GM06990 (cell line): Measurements from ENCODE around the gene C1QTNF5.

Experiments used
- DNase-seq: peaks from one replicate; pipeline ENCODE4 v3.0.0-alpha.2; 2011; ENCODE audit not compliant: insufficient read length; ENCODE audit errors: extremely low read depth
- H3K27me3 ChIP-seq: replicated peaks from 2 replicates; pipeline ENCODE4 v1.6.0; 2011; ENCODE audit warnings: low read length; ENCODE audit not compliant: control insufficient read depth, insufficient read depth
- H3K36me3 ChIP-seq: 2 replicates; pipeline ENCODE4 v1.5.1; 2011; ENCODE audit warnings: low read length; ENCODE audit not compliant: control insufficient read depth, insufficient read depth
- H3K4me3 ChIP-seq: replicated peaks from 2 replicates; pipeline ENCODE4 v1.5.1; 2011; ENCODE audit warnings: low read depth, mild to moderate bottlenecking, control low read depth, low read length
- CTCF ChIP-seq: IDR thresholded peaks from 2 replicates; pipeline ENCODE4 v1.5.1; 2011; ENCODE audit warnings: low read length, control low read depth, mild to moderate bottlenecking, inconsistent platforms; ENCODE audit not compliant: insufficient read depth, poor library complexity, severe bottlenecking

C1QTNF5 gene

GRCh38 chr11:119369132-119369925 is 28.6 kb upstream of the C1QTNF5 start:
- no peak for DNase-seq
- TF ChIP-seq CTCF = no peak
- Histone ChIP-seq H3K36me3 (no peaks in the 10 kb centered on the region), H3K4me3 (no peak overlapping the region), H3K27me3 (peaks cover 2% of the 10 kb centered on the region; the same call in 1 of the 2 replicates)

- Histone ChIP-seq H3K36me3 (no peaks in the 10 kb centered on the region), H3K27me3 (peaks cover 2% of the 10 kb centered on the region; the same call in 1 of the 2 replicates), H3K4me3 (no peak overlapping the region)
- TF ChIP-seq CTCF = no peak
- DNase-seq = no peak
Observed at GRCh38 chr11:119368121-119369034, 27.7 kb upstream of the C1QTNF5 start.

- H3K4me3 ChIP-seq = no peak overlapping the region
- peaks cover 2% of the 10 kb centered on the region; the same call in 1 of the 2 replicates for H3K27me3 ChIP-seq
- no peak for DNase-seq
- TF ChIP-seq CTCF = no peak
- no peaks in the 10 kb centered on the region for H3K36me3 ChIP-seq
Observed at GRCh38 chr11:119367661-119368120, 27.0 kb upstream of the C1QTNF5 start.

- TF ChIP-seq CTCF = no peak
- Histone ChIP-seq H3K4me3 (no peak overlapping the region), H3K27me3 (peaks cover 2% of the 10 kb centered on the region; the same call in 1 of the 2 replicates), H3K36me3 (no peaks in the 10 kb centered on the region)
- DNase-seq = no peak
Observed at GRCh38 chr11:119366690-119367620, 26.3 kb upstream of the C1QTNF5 start.

GRCh38 chr11:119365071-119365591 is 24.4 kb upstream of the C1QTNF5 start:
- no peaks in the 10 kb centered on the region for H3K36me3 ChIP-seq
- H3K4me3 ChIP-seq = no peak overlapping the region
- H3K27me3 ChIP-seq = peaks cover 2% of the 10 kb centered on the region; the same call in 1 of the 2 replicates
- TF ChIP-seq CTCF = no peak
- DNase-seq = no peak
